NOMO-1 treated with DMSO at 0.1 percent for 48 hours (cell line): ENCODE data around the gene SLITRK2.

Experiments
- DNase-seq: peaks from one replicate; lab custom pipeline; 2025; ENCODE audit not compliant: unreplicated experiment; lab: John Stamatoyannopoulos, UW

Gene SLITRK2

GRCh38 chrX:145848857-145849256 lies 31.2 kb downstream of the SLITRK2 start:
- no peak for DNase-seq

- no peak for DNase-seq
Measured at GRCh38 chrX:145853181-145853580, 35.6 kb downstream of the SLITRK2 start.

- DNase-seq = no peak
Measured at GRCh38 chrX:145856181-145856580, 38.6 kb downstream of the SLITRK2 start.

- no peak for DNase-seq
Measured at GRCh38 chrX:145861818-145862217, 44.2 kb downstream of the SLITRK2 start.

- no peak for DNase-seq
Measured at GRCh38 chrX:145865082-145865481, 47.5 kb downstream of the SLITRK2 start.
